Panc1 (cell line): ENCODE data around the gene FAM72A.

Experiments
- CTCF ChIP-seq: fragments of 450-650 bp; IDR thresholded peaks from 2 replicates; pipeline ENCODE4 v1.5.1; 2017; ENCODE audit warnings: mild to moderate bottlenecking
- POLR2AphosphoS5 ChIP-seq: IDR thresholded peaks from 2 replicates; pipeline ENCODE4 v1.6.1; 2012; ENCODE audit warnings: mild to moderate bottlenecking, low read depth, low read length, moderate library complexity
- REST ChIP-seq, 2 experiments: IDR thresholded peaks; 2 replicates each; pipeline ENCODE4 v1.6.1; 2011 to 2012; ENCODE audit warnings: low read depth in 2 of 2, control low read depth in 1 of 2, low read length in 1 of 2, mild to moderate bottlenecking in 1 of 2, moderate library complexity in 1 of 2; ENCODE audit not compliant: insufficient read depth in 1 of 2
- SIN3A ChIP-seq: IDR thresholded peaks from 2 replicates; pipeline ENCODE4 v1.6.1; 2012; ENCODE audit warnings: low read depth, mild to moderate bottlenecking, low read length, moderate library complexity, borderline replicate concordance; ENCODE audit not compliant: insufficient read depth

- no peak for TF ChIP-seq CTCF
- no peak for TF ChIP-seq POLR2AphosphoS5
- TF ChIP-seq SIN3A = no peak
- no peak for TF ChIP-seq REST (IDR thresholded peaks at IDR 0.05; ENCODE audit: insufficient read depth in 1 of 2, low read depth in 2 of 2, low read length in 1 of 2)
Observed at GRCh38 chr1:206142011-206142410, 60.6 kb downstream of the FAM72A start.
